SKM-1 (cell line): ENCODE measurements around the gene SS18L1.

Experiments used
- DNase-seq: peaks from one replicate; lab custom pipeline; 2025; ENCODE audit not compliant: unreplicated experiment; lab: John Stamatoyannopoulos, UW

Gene SS18L1

GRCh38 chr20:62119591-62120364 is 23.8 kb upstream of the SS18L1 start:
- no peak for DNase-seq

GRCh38 chr20:62120365-62120762 is 23.2 kb upstream of the SS18L1 start:
- no peak for DNase-seq

DNA sequence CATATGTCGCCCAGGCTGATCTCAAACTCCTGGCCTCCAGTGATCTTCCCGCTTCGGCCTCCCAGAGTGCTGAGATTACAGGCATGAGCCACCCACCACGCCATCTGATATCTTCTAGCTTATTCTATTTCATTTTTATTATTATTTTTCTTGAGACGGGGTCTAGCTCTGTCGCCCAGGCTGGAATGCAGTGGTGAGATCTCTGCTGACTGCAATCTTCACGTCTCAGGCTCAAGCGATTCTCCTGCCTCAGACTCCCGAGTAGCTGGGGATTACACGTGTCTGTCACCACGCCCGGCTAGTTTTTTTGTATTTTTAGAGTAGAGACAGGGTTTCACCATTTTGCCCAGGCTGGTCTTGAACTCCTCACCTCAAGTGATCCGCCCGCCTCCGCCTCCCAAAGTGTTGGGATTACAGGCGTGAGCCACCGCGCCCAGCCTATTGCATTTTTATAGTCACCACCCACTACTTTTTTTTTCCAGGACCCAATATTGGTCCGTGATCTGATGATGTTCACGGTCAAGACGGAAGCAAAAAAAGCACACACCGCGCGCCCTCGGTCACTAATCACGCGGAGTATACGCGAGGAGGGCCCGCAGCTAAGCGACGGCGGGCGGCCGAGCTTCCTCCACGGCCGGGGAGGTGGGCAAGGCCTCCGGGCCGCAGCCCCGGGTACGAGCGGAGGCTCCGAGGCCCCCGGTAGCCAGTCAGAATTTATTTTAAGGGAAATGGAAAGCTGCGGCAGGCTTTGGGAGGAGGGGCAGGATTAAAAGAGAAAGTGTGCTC is 22.4 kb upstream of the SS18L1 start:
- DNase-seq = peak; percentile 37

DNA sequence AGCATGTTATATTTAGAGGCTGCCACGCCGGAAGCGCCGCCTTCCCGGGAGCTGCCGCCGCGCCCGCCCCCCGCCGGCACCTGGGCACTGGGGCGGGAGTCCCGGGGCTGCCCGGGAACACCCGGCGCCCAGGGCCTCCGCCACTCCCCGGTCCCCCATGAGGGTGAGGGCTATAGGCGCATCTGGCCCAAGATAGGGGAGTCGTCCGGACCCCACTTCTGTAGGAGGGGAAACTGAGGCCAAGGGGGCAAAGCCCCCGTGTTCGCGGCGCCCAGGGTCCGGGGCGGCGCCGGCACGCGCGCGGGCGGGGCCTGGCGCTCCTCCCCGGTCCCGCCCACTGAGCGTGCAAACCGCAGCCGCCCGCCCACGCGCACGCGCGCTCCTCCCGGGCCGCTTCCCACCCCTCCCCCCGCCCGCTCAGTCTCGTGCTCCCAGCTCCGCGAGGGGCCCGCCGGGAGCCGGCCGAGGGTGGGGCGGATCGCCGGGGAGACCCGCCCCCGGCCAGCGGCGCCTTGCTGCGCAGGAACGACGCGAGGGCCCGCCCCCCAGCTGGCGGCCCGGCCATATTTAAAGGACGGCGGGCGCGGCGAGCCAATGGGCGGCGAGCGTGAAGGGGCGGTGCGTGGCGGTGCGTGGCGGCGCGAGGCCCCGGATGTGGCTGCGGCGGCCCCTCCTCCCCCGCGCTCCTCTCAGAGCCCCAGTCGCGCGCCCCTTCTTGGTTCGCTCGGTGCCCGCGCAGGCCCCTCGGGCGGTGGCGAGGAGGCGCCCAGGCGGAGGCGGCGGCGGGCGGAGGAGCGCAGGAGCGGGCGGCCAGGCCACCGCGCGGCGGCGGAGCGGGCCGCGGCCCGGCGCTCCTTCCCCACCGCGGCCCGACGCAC is 21.6 kb upstream of the SS18L1 start, which contains the start of gene LSM14B:
LSM14B (plus strand) TSS at position 700 of the 878 bp plus-strand sequence. CDS start 192 bp downstream, outside the sequence.
- DNase-seq = peak; percentile 87

DNA sequence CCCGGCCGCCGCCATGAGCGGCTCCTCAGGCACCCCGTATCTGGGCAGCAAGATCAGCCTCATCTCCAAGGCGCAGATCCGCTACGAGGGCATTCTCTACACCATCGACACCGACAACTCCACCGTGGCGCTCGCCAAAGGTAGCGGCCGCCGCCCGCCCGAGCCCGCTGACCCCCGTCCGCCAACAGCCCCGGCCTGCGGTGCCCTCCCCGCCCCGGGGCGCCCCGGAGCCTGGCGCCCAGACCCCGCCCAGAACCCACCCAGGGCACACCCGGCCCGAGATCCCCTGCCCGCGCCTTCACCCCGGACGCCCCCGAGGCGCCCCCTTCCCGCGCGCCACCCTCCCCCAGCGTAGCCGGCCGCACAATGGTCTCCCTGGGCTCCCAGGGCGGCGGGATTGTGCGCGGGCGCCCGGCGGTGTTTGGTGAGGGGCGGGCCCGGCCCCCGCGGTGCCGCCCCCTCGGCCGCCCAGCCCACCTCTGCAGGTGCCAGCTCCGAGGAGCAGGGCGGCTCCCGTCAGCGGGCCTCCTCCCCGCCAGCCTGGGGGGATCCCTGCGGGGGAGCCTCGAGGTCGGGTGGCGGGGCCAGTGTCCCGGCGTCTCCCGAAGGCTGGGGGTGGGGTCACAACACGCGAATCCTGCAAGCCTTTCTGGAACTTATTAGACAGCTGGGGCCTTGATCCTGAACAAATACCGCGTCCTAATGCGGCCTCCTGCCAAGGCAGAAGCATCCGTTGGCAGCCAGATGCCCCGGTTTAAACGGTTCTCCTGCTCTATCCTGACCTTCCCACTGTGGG is 20.7 kb upstream of the SS18L1 start:
- no peak for DNase-seq

GRCh38 chr20:62123450-62124118 is 20.0 kb upstream of the SS18L1 start:
- DNase-seq = no peak

DNA sequence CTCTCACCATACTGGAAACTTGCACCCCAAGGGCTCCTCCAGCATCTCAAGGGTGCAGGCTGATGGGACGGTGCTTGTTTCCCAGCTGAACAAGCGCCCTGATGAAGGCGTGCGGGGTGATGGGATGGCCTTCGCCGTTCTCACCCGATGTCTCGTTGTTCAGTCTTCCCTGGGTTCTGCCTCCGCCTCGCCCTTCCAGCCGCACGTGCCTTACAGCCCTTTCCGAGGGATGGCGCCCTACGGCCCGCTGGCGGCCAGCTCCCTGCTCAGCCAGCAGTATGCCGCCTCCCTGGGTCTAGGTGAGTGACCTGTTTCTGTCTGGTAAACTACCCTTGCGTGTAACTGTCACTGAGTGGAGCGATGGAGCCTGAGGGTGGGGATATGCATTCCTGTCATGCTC is 17.4 kb upstream of the SS18L1 start:
- no peak for DNase-seq

- no peak for DNase-seq
Observed at GRCh38 chr20:62127799-62128198, 15.8 kb upstream of the SS18L1 start.

GRCh38 chr20:62128502-62128901 is 15.1 kb upstream of the SS18L1 start:
- no peak for DNase-seq

DNA sequence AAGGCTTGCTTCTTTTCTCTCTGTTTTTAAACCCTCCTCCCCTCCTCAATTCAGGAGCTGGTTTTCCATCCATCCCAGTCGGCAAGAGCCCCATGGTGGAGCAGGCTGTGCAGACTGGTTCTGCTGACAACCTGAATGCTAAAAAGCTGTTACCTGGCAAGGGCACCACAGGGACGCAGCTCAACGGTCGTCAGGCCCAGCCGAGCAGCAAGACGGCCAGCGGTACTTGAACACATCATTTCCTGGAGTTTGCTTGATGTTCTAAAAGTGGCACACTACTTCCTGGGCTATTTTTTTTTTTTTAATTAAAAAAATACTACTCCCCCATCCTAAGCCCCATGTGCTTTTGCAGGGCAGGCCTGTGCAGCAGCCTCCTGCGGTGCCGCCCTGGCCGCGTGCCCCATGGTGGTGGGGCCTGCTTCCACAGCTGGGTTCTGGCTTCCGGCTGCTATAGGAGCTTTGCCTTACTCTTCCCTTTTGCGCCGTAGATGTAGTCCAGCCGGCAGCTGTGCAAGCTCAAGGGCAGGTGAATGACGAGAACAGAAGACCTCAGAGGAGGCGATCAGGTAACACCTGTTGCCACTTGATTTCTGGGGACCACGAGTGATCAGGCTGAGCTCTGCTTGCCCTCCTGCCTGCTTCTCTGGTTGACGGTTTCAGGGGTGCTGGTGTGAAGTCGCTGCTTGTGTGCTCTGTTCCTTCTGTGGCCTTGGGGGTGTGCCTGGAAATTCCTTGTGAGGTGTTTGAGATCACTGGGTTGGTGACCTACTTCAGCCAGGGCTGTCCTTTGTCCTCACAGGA is 13.6 kb upstream of the SS18L1 start:
- no peak for DNase-seq

- no peak for DNase-seq
Observed at GRCh38 chr20:62131560-62132320, 11.8 kb upstream of the SS18L1 start.

GRCh38 chr20:62132421-62132820 is 11.1 kb upstream of the SS18L1 start:
- DNase-seq = no peak

GRCh38 chr20:62133051-62133845 is 10.3 kb upstream of the SS18L1 start:
- no peak for DNase-seq

GRCh38 chr20:62133864-62134263 is 9.7 kb upstream of the SS18L1 start:
- DNase-seq = no peak

GRCh38 chr20:62134735-62135231 is 8.8 kb upstream of the SS18L1 start:
- no peak for DNase-seq

DNA sequence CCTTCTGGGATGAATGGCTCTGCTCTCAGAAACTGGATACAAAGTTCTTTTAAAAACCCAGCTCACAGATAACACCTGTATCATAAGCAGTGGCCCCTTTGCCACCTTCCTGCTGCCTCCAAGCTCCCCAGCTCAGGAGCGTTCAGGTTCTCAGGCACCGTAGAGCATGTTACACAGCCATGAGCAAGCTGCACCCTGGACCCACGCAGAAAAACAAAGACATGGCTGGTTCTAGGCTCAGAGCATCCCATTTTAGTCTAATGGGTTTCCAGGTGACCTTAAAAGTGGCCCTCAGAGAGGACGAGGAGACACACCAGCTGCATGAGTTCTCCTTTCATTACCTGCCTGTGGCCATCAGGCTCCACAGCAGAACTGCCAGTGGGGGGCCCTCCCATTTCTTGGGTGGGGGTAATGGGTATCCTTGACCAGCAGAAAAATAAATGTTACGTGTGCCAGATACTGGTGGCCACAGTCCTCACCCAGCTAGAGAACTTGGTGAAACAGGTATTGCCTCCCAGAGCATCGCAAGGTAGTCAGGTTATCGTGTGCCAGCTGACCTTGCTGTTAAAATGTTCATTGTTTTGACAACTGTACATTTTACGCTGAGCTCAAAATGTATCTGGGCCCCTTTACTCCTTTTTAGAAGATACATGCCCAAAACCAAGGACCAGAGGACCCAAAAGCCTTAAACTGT is 7.8 kb upstream of the SS18L1 start:
- no peak for DNase-seq
